GM19452 (cell line): ENCODE results near the gene TFCP2L1.
"Not testable (repeated sequence)": the region's sequence is repeated elsewhere in the genome, so short reads cannot be mapped to it uniquely, and the experiment has no call there.

Experiments used
- ATAC-seq: cut with Tn5 transposase; IDR thresholded peaks from one replicate; pipeline ENCODE4 v1.9.1; 2021; ENCODE audit not compliant: unreplicated experiment

The TFCP2L1 gene

DNA sequence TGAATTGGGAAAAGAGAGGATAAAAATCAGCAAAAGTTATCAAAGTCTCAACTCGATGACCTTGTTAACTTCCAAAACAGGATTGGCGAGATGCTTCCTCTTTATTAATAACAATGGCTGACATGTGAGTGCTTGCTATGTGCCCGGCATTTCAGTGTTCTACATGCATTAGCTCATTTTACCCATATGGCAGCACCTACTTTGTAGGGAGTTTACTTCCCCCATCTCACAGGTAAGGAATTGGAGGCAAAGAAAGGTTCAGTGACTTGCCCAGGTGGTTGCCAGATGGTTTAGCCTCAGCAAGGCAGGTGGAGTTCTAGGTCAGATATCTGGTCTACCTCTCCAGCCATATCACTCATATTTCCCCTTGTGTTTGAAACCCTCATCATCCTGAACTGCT is 12.4 kb downstream of the TFCP2L1 start:
- ATAC-seq, result no peak

- not testable (repeated sequence) for ATAC-seq
These were observed 15.6 kb downstream of the TFCP2L1 start for GRCh38 chr2:121269436-121269835.

DNA sequence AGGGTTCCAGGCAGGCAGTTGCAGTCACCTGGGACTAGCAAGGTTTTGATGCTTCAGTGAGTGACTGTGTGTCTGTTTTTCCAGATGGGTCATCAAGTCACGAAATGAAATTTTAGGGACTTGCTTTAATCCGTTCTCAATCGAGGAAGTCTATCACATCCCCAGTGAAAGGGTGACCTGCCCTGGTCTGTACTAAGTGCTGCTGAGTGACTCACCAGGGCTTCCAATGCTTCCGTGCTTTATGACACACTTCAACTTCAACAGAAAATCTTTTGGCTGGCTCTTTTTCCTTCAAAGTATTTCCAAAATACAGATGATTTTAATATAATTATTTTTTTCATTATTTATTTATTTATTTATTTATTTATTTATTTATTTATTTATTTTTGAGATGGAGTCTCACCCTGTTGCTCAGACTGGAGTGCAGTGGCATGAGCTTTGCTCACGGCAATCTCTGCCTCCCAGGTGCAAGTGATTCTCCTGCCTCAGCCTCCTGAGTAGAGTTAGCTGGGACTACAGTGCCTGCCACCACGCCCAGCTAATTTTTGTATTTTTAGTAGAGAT is 18.4 kb downstream of the TFCP2L1 start:
- no peak for ATAC-seq

DNA sequence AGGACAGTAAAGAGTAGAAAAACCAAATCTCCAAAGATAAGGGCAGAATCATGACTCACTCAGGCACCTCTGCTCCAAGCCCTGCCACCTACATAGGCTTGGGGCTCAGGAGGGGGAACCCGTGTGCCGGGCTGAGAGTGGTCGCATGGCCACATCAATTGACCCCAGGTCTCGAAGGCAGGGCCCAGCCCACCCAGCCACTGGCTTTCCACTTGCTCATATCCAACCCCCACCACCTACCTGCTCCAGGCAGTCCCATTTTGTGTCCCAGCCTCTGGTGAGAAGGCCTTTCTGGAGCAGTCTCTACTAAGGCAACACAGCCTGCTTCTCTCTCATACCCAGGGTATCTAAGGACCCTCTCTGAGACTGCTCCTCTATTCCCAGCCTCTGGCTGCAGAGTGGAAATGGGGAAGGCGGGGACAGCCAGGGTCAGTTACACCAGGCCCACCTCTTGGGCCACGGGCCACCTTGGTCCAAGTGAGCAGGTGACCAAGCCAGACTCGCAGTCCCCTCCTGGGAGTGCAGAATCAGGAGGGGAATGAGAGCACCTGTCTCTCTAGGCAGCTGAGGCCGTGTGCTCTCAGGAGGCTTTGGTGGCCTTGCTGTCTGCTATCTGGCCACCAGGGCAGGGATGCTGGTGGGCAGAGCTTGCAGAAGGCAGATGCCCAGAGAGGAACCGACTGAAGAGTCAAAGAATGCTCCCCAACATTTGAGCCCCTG is 20.8 kb downstream of the TFCP2L1 start:
- no peak for ATAC-seq

DNA sequence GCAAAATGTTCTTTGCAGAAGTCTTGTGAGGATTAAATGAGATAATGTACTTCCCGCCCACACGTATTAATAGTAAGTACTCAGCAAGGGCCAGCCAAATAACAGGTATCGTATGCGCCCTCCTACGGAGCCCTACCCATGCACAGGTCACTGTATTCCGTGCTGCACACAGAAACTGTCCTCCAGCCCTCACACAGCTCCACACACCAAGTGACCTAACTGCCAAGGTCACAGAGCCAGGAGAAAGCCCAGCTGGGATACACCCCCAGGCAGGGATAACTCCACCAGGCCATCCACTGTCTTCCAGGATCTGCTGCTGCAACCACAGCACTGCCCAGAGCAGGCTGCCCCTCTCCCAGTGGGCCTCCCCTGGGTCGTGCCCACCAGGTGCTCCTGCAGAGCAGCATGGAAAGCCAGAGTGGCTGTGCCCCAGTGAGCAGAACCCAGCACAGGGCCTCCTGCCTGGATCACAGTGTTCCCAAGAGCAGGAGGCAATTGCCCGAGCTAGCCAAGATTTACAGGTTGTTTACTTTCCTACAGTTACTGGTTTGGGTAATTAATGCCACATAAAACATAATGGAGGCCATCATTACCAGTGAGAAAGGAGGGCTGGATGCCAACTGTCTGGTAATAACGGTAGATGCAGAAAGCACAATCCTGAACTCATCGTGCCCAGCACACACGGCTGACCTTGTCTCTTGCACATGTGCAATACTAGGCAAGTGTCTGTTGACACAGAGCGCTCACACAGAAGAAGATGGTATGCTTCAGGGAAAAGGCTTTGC is 24.4 kb downstream of the TFCP2L1 start:
- ATAC-seq, result no peak

- ATAC-seq, result no peak
These were observed 27.0 kb downstream of the TFCP2L1 start for GRCh38 chr2:121258051-121258450.

DNA sequence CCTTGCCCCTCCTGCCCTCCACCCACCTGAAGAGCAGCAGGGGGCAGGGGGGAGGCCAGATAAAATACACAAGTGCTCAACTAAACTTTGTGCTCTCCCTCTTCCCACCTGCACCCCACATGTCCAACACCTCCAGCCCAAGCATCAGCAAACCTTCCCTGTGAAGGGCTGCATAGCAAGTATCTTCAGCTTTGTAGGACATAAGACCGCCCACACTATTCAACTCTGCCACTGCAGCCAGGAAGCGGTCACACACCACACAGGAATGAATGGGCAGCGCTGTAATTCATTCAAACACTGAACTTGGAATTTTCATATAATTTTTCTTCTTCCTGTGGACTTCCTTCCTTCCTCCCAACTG is 27.5 kb downstream of the TFCP2L1 start:
- ATAC-seq, result no peak

- no peak for ATAC-seq
These were observed 28.1 kb downstream of the TFCP2L1 start for GRCh38 chr2:121256720-121257479.

GRCh38 chr2:121255358-121255757 is 29.6 kb downstream of the TFCP2L1 start:
- ATAC-seq, result no peak

- no peak for ATAC-seq
These were observed 30.3 kb downstream of the TFCP2L1 start for GRCh38 chr2:121254748-121255147.

GRCh38 chr2:121253674-121254240 is 31.2 kb downstream of the TFCP2L1 start:
- ATAC-seq, result no peak

DNA sequence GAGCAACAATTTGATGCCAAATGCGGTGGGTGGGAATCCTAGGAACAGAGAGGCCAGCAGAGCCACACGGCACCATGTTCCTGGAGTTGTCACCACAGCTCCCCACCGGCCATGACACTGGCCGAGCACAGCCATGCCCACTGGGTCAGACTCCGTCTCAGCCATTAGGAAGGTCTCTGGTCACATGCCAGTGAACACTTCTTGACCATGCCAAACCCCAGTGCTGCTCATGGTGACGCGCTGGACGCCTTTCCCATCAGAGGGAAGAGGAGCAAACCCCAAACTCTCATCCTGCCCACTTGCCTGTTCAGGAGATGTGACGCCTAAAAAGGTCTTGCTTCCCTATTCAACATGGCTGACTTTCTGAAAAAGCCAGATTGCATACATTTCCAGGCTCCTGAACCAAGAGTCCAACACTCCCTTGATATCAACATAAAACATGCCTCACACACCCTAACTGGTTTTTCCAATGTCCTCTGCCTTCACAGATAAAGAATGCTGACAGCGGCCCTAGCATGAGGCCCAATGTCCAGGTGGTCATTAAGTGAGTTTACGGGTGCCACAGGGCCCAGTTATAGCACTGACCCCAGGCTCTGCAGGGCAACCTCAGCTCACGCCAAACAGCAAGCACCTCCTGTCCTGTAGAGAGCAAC is 31.9 kb downstream of the TFCP2L1 start:
- ATAC-seq, result no peak

DNA sequence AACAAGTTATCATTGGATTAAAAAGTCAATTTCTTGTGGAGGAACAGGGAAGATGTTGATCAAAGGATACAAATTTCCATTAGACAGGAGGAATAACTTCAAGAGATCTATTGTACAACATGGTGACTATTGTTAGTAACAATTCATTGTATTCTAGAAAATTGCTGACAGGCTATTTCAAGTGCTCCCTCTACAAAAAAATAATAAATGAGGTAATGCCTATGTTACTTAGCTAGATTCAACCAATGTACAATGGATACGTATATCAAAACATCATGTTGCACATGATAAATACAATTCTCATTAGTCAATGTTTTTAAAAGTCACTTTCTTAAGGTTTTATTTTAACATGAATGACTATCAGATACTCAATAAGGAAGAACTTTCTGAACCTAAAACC is 33.5 kb downstream of the TFCP2L1 start:
- ATAC-seq, result no peak

DNA sequence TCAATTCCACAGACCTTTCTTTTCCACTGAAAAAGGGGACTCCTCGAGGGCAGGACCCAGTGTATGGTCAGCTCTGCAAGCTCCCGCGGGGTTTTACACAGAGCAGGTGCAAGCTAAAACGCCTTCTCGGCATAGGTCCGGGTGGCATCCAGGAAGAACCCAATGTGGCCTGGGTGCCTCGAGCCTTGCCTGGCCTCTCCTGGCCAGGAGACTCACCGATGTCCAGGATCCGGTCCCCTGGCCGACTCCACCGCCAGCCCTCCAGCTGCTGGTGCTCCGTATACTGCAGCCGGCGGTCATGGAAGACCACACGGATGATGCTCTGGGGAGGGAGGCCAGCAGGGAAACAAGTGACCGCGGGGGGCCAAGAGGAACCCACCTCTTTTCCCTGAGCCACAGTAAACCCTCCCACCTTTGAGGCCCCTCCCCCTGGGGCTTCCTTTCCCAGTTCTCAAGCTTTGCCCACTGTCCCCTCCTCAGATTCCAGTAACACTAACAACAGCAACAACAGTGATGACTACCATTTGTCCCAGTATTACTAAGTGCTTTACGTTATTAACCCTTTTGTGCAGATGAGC is 36.1 kb downstream of the TFCP2L1 start:
- no peak for ATAC-seq

GRCh38 chr2:121247971-121248370 is 37.0 kb downstream of the TFCP2L1 start:
- ATAC-seq, result no peak

DNA sequence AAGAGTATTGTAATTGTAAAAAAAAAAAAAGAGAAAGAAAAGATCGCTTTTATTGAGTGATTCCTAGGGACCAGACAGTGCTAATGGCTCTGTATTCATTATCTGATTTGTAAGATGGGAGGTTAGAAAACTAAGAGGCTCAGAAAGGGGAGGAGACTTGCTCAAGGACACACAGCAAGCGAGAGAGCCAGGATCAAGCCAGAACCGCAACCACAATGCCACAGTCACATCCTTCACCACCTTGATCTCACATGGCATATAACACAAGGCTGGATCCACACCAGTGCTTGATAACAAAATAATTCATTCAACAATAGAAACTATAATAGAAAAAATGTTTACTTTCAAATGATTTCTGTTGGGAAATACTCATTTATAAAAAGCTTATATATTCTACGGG is 37.5 kb downstream of the TFCP2L1 start:
- ATAC-seq, result no peak

- no peak for ATAC-seq
These were observed 38.2 kb downstream of the TFCP2L1 start for GRCh38 chr2:121246704-121247255.

- no peak for ATAC-seq
These were observed 39.1 kb downstream of the TFCP2L1 start for GRCh38 chr2:121245913-121246312.

GRCh38 chr2:121245120-121245820 is 39.7 kb downstream of the TFCP2L1 start:
- no peak for ATAC-seq
